NCI-H1105 treated with DMSO at 0.1 percent for 48 hours (cell line): ENCODE results near the gene UBN2.
"Not testable (repeated sequence)": the region's sequence is repeated elsewhere in the genome, so short reads cannot be mapped to it uniquely, and the experiment has no call there.

ENCODE experiments used
- DNase-seq: peaks from one replicate; lab custom pipeline; 2025; lab: John Stamatoyannopoulos, UW

UBN2 gene

GRCh38 chr7:139230774-139231512 lies at the start of gene UBN2:
TSS of gene UBN2 (plus strand) at chr7:139231237. CDS start at chr7:139231485, 248 bp downstream.
- peak; percentile 95 for DNase-seq

GRCh38 chr7:139181404-139181803 lies 49.6 kb upstream of the UBN2 start:
- no peak for DNase-seq

- DNase-seq, result no peak
Measured at GRCh38 chr7:139182363-139182762, 48.7 kb upstream of the UBN2 start.

- DNase-seq, result no peak
Measured at GRCh38 chr7:139183251-139183650, 47.8 kb upstream of the UBN2 start.

- DNase-seq, result no peak
Measured at GRCh38 chr7:139183878-139184338, 47.1 kb upstream of the UBN2 start.

GRCh38 chr7:139186146-139186545 lies 44.9 kb upstream of the UBN2 start:
- no peak for DNase-seq

- no peak for DNase-seq
Measured at GRCh38 chr7:139189357-139189756, 41.7 kb upstream of the UBN2 start.

GRCh38 chr7:139192014-139192706 lies 38.9 kb upstream of the UBN2 start:
- DNase-seq, result no peak

- no peak for DNase-seq
Measured at GRCh38 chr7:139200382-139200781, 30.7 kb upstream of the UBN2 start.

GRCh38 chr7:139203992-139204391 lies 27.0 kb upstream of the UBN2 start:
- DNase-seq, result no peak

GRCh38 chr7:139205843-139206242 lies 25.2 kb upstream of the UBN2 start:
- DNase-seq, result no peak

GRCh38 chr7:139212133-139212532 lies 18.9 kb upstream of the UBN2 start:
- no peak for DNase-seq

- not testable (repeated sequence) for DNase-seq
Measured at GRCh38 chr7:139213489-139213888, 17.5 kb upstream of the UBN2 start.

- no peak for DNase-seq
Measured at GRCh38 chr7:139218173-139218572, 12.9 kb upstream of the UBN2 start.

GRCh38 chr7:139224219-139224618 lies 6.8 kb upstream of the UBN2 start:
- no peak for DNase-seq

- DNase-seq, result not testable (repeated sequence)
Measured at GRCh38 chr7:139224836-139225235, 6.2 kb upstream of the UBN2 start.

- DNase-seq, result not testable (repeated sequence)
Measured at GRCh38 chr7:139225286-139226157, 5.5 kb upstream of the UBN2 start.

GRCh38 chr7:139226158-139226515 lies 4.9 kb upstream of the UBN2 start:
- DNase-seq, result not testable (repeated sequence)

- DNase-seq, result not testable (repeated sequence)
Measured at GRCh38 chr7:139226988-139227488, 4.0 kb upstream of the UBN2 start.

- no peak for DNase-seq
Measured at GRCh38 chr7:139230023-139230422, 1.0 kb upstream of the UBN2 start.

GRCh38 chr7:139230484-139230773 lies 608 bp upstream of the UBN2 start:
- no peak for DNase-seq
